Skin of body (tissue), 2 donors: ENCODE results near the gene RRAGC. TPM values are rescaled to one million over a fixed set of nuclear protein-coding genes. Genes with fewer than 3 reads are reported as not detected.
A peak's percentile ranks its signal among the peaks of the same experiment; 100 is the strongest.
"Not testable (repeated sequence)": the region's sequence is repeated elsewhere in the genome, so short reads cannot be mapped to it uniquely, and the experiment has no call there.

Source experiments
- DNase-seq: peaks from one replicate; lab custom pipeline; 2025; lab: John Stamatoyannopoulos, UW
- total RNA-seq: library from RNA; depleted of rRNA; stranded (reverse); fragments of >200 nt; gene quantifications from one replicate; pipeline ENCODE4 v1.2.3, GENCODE V29; 2014

Gene RRAGC
- total RNA-seq, 1 donor from 2014 or later: 26.8 TPM

DNA sequence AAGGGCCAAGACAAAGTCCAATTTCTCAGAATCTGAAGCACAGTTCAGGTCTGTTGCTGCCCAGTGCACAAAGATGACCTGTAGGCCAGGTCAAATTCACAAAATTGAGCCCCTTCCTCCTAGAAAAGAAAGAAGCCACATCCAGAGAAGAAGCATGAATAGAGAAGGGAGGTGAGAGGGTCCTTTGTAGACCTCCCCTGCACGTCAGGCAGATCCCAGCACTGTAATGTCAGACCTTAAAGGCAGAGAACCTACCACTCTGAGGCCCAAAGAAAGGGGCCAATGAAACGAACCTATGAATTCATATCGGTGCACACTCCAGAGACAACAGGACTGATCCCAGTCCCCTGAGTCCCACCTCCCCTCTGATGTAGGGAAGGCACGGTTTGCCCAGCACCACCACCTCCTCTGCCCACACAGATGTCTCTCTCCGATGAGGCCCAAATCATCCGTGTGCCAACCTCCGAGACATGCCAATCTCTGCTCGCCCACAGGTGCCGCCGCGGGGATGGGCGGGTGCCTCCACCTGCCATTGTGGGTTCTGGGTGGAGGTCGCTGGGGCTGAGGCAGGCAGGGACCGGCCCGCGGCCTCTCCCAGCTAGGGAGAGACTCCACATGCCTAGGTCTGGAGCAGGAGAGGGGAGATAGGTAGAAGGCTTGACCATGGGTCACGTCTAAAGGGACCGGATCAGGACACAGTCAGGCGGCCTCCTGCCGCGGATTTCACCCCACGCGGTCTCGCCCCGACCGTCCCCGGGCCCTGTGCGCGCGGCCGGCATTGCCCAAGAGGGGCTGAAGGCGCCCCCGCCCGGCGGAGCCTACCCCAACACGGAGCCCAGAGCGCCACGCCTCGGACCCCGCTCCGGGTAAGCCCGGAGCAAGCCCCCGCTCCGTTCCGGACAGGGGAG is 42.1 kb downstream of the RRAGC start:
- no peak for DNase-seq

GRCh38 chr1:38815903-38816627 is 43.5 kb downstream of the RRAGC start:
- peak; percentile 27 for DNase-seq

GRCh38 chr1:38814984-38815464 is 44.5 kb downstream of the RRAGC start:
- DNase-seq: no peak

DNA sequence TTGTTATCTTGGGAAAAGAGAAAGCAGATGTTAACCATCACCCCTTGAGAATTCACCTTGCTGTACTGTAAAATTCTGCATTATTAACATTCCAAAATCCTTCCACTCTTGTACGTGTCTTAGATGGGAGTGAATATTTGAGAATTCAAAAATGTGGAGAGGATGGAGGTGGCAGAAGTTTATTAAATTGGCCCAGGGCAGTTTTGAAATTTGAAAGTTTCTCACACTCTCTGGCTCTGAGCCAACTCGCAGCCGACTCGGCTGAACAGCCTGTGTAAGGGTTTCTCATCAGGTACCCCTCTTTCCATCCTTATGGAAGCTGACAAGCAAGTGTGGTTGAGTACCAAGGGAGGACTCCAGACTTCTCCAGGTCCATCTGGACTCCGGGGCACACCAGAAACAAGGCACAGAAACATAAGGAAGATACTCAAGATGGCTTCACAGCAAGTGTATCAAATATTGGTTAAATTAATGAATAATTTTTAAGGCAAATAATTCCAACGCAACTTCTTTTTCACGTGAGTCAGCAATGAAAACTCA is 45.1 kb downstream of the RRAGC start:
- no peak for DNase-seq

DNA sequence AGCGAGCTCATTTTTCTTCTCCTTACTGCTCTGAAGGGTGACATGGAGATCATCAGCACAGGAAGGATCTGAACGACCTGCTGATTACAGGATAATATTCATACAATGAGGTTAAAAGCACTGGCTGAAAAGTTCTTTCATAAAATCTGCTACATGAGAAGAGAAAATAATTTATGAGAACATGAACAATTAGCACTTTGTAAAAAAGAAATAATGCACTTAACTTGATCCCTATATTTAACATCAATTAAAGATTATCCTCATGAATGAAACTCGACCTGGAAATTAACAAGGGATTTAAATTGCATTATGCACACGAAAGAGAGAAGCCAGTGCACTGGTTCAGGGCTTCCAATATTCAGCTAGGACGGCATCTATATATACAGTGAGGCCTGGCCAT is 46.6 kb downstream of the RRAGC start:
- DNase-seq: no peak

DNA sequence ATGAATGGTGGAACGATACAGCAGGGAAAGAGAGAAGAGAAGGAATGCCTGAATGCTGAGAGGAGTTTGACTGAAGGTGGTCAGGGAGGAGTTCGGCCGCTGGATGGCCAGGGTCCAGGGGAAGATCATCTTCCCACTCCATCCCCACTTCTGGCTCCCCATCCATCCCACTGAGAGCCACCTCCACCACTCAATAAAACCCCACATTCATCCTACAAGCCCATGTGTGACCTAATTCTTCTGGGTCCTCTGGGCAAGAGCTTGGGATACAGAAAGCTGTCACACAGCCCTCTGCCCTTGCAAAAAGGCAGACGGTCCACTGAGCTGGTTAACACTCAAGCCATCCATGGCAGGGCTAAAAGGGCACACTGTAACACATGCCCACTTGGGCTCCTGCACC is 48.1 kb downstream of the RRAGC start:
- DNase-seq: not testable (repeated sequence)

GRCh38 chr1:38806090-38806489 is 53.5 kb downstream of the RRAGC start:
- DNase-seq: no peak

- no peak for DNase-seq
These were observed 54.5 kb downstream of the RRAGC start for GRCh38 chr1:38805036-38805435.

DNA sequence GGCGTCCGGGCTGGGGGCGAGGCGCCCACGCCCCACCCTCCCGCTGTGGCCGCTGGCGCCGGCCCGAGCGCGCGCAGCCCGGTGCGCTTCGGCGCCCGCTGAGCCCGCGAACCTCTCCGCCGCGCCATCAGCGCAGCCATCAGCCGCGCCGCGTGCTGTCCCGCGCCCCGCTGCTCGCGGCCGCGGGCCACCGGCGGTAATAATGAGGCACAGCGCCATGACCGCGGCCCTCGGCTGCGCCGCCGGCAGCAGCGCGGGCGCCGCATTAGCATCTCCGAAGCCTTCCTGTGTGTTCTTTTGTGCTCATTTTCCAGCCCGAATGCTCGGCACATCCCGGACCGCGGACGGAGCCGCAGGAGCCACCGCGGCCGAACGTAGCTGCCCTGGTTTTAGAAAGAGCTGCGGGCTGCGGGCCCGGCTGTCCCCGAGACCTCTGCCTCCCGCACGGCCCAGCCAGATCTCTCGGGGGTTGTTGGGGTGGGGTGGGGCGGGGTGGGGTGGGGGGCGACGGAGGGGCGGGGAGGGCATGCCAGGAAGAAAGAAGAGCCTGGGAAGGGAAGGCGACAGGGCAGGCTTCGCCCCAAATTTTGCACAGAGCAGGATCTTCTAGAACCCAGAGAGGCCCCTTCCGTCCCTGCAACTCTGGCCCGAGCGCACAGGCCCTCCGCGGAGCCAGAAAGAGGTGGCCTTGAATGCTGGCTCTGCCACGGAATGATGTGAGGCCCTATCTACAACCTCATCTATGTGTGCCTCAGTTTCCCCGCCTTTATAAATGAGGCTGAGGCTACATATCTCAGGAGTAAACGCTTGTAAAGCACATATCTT is 55.3 kb downstream of the RRAGC start:
- no peak for DNase-seq

GRCh38 chr1:38803647-38804046 is 55.9 kb downstream of the RRAGC start:
- DNase-seq: no peak

DNA sequence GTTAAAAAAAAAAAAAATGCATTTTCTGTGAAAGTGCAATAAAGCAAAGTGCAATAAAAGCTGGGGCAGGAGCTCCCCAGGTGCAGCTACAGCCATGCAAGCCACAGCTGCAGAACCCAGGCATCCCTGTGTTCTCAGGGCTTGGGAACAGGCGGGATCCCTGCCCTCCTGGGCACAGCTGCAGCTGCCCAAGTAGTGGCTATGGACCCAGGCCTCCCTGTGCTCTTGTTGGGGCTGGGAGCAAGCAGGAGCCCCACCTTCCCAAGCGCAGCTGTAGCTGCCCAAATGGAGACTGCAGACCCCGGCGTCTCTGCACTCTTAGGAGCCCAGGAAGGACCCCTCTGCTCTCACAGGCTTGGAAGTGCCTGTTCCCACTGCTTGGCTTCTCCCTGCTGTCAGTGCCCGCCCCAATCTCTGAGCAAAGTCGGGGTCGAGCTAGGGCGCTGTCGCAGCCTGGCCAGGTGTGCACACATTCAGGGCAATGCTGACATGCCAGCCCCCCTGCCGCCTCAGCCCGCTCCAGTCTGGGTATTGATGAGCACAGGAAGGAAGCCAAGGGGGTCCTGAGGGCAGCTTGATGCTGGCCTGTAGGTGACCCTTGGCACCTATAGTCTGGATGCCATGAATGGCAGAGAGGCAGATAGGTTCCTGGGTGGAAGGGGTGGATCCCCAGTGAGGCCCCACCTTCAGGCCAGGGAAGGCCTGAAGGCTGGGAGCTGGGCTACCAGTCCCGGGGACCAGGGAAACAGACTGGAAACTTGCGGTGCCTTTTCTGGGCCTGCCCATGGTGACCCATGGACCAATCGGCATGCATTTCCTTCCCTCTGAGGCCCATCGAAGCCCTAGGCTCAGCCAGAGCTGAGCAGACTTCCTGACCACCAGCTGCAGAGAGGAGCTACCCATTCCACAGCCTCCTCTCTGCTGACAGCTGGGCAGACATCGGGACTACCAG is 58.6 kb downstream of the RRAGC start:
- DNase-seq: no peak

GRCh38 chr1:38793299-38793698 is 66.3 kb downstream of the RRAGC start:
- no peak for DNase-seq

DNA sequence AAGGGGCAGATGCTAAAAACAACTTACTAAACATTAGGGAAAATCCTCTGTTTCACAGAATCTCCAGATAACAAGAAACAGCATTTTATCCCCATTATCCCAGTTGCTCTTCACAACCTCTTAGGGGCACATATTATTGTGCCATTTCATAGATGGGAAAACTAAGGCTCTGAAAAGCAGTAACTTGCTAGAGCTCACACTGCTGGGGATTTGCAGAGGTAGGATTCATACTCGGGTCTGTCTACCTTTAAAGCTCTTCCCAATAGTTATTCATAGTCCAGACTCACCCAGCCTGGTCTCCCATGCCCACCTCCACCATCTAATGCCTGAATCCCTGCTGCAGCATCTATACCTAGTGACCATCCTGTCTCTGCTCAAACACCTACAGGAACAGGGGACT is 67.7 kb downstream of the RRAGC start:
- no peak for DNase-seq

GRCh38 chr1:38791164-38791515 is 68.4 kb downstream of the RRAGC start:
- DNase-seq: no peak

- no peak for DNase-seq
These were observed 69.0 kb downstream of the RRAGC start for GRCh38 chr1:38790422-38791163.

DNA sequence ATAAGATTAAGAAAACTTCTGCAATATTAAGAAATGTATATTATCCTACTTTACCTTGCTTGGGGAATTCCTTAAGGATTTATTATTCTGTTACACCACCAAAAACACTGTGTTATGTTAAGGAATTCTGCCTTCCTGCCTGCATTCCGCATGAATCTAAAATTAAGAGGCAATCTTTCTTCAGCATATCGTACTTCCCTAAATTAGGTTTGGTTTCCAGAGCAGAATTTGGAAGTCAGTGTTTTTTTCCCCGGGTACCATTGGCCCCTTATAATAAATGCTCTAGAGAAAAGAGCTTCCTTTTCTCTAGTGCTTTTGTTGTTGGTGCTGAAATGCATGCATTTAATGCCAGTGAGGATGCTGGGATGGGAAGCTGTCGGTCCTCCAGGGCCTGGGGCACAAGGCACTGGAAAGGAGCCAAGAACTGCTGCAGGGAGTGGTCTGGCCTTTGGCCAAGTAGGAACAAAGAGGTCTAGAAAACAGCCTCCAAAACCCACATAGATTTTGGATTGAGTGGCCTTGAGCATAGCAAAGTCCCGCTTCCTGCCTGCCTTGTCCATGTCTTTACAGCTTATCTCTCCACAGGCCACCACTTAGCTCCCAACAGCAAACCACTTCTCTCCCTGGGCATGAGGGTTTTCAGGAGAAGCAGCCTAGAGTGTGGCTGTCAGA is 69.9 kb downstream of the RRAGC start:
- no peak for DNase-seq

DNA sequence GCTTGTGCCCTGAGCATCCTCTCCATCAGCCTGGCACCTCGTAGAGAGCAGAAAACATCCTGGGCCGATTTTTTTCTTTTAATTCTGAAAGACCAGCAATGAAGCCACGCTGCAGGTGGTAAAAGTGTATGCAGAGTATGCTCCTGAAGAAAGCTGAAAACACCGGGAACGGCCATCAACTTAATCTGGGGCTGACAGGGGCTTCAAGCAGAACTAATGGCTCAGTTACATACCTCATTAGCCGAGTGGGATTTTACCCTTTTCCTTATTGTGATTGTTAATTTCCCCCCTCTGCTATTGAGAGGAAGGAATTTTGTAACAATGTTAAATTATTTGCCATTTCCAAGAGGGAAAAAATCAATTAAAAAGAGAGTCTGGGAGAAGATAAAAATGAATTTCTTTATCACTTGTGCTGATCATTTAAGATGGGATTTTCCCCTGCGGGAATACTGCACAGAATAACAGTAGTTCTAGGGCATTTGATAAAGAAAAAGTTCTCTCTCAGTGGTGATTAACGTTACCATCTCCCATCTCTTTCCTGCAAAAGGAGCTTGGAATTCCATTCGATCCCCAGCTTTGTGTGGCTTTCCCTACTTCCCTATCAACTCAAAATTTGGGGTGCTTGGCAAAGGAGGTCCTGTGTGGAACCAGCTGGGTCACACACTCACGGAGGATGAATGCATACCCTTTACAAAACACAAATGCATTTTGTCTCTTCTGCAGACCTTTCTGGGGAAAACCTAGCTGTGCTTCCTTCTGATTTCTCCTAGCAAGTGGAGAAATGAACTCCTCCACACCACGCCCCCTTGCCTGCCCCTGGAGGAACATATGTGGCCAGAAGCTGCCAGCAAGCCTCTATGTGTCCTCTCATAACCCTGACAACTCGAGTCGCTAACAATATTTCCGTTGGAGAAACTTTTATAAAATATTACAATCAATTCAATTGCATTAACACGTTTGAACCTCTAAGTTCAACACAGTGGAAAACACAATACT is 70.9 kb downstream of the RRAGC start:
- DNase-seq: no peak
